ENCODE measurements around the gene BOK. TPM values are rescaled to one million over a fixed set of nuclear protein-coding genes. Genes with fewer than 3 reads are reported as not detected.
A peak's percentile ranks its signal among the peaks of the same experiment; 100 is the strongest.

The BOK gene
- total and polyA plus RNA-seq, 2 of the 13 experiments (the other 11 are each of a cell fraction or from before 2014, with no cell fraction given) = 35.5 to 39.2 TPM

- TF ChIP-seq ZNF687 (CRISPR knock-in tag; IDR thresholded peaks at IDR 0.05) (peak; percentile 28; the same call in 1 of the 2 replicates), ZBTB38 (CRISPR knock-in tag; IDR thresholded peaks at IDR 0.05) (peak; percentile 65; the same call in 1 of the 2 replicates), RARA (CRISPR knock-in tag; IDR thresholded peaks at IDR 0.05) (no peak), ZNF768 (CRISPR knock-in tag; IDR thresholded peaks at IDR 0.05) (peak; percentile 41; the same call in 1 of the 2 replicates), DNMT1 (CRISPR knock-in tag; IDR thresholded peaks at IDR 0.05) (0 out of 2 replicates have a peak, but pooled peaks have one; percentile 39), IRX3 (CRISPR knock-in tag; IDR thresholded peaks at IDR 0.05; ENCODE audit: borderline replicate concordance, low read depth) (0 out of 2 replicates have a peak, but pooled peaks have one; percentile 18), BATF2 (CRISPR knock-in tag; IDR thresholded peaks at IDR 0.05) (peak; percentile 45; the same call in 1 of the 2 replicates), RBAK (CRISPR knock-in tag; IDR thresholded peaks at IDR 0.05) (peak; percentile 99), GFI1 (CRISPR knock-in tag; IDR thresholded peaks at IDR 0.05; ENCODE audit: borderline replicate concordance) (no peak)
- TF ChIP-seq, protein P1, sequence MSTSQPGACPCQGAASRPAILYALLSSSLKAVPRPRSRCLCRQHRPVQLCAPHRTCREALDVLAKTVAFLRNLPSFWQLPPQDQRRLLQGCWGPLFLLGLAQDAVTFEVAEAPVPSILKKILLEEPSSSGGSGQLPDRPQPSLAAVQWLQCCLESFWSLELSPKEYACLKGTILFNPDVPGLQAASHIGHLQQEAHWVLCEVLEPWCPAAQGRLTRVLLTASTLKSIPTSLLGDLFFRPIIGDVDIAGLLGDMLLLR (CRISPR knock-in tag; IDR thresholded peaks at IDR 0.05) = 0 out of 2 replicates have a peak, but pooled peaks have one; percentile 27
- TF ChIP-seq, protein P2, sequence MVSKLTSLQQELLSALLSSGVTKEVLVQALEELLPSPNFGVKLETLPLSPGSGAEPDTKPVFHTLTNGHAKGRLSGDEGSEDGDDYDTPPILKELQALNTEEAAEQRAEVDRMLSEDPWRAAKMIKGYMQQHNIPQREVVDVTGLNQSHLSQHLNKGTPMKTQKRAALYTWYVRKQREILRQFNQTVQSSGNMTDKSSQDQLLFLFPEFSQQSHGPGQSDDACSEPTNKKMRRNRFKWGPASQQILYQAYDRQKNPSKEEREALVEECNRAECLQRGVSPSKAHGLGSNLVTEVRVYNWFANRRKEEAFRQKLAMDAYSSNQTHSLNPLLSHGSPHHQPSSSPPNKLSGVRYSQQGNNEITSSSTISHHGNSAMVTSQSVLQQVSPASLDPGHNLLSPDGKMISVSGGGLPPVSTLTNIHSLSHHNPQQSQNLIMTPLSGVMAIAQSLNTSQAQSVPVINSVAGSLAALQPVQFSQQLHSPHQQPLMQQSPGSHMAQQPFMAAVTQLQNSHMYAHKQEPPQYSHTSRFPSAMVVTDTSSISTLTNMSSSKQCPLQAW (CRISPR knock-in tag; IDR thresholded peaks at IDR 0.05) = peak; percentile 26; the same call in 1 of the 2 replicates
- TF ChIP-seq, protein P3, sequence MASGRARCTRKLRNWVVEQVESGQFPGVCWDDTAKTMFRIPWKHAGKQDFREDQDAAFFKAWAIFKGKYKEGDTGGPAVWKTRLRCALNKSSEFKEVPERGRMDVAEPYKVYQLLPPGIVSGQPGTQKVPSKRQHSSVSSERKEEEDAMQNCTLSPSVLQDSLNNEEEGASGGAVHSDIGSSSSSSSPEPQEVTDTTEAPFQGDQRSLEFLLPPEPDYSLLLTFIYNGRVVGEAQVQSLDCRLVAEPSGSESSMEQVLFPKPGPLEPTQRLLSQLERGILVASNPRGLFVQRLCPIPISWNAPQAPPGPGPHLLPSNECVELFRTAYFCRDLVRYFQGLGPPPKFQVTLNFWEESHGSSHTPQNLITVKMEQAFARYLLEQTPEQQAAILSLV (CRISPR knock-in tag; IDR thresholded peaks at IDR 0.05; ENCODE audit: borderline replicate concordance) = peak; percentile 76; the same call in 1 of the 2 replicates
Measured at GRCh38 chr2:241547781-241548450, 10.6 kb upstream of the BOK start (continued).
